PFSK-1 (cell line): ENCODE results near the gene GAREM1.

Source experiments
- POLR2AphosphoS5 ChIP-seq: IDR thresholded peaks from 2 replicates; pipeline ENCODE4 v1.6.1; 2012; ENCODE audit warnings: low read depth, mild to moderate bottlenecking, control low read depth, low read length, moderate library complexity
- REST ChIP-seq, 2 experiments: IDR thresholded peaks; 2 replicates each; pipeline versions ENCODE4 v1.6.1 to v1.8.0; 2011 to 2012; ENCODE audit warnings: low read depth in 2 of 2, low read length in 2 of 2, control low read depth in 1 of 2, inconsistent platforms in 1 of 2, mild to moderate bottlenecking in 1 of 2, moderate library complexity in 1 of 2; ENCODE audit not compliant: insufficient read depth in 1 of 2
- TAF1 ChIP-seq: IDR thresholded peaks from 2 replicates; pipeline ENCODE4 v1.6.1; 2012; ENCODE audit warnings: low read length, control low read depth, borderline replicate concordance; ENCODE audit not compliant: insufficient read depth

- TF ChIP-seq POLR2AphosphoS5 (no peak), REST (IDR thresholded peaks at IDR 0.05; ENCODE audit: insufficient read depth in 1 of 2, low read depth in 2 of 2, low read length in 2 of 2) (no peak), TAF1 (no peak)
Measured at GRCh38 chr18:32483002-32483401, 12.3 kb upstream of the GAREM1 start.
